Dendritic cell treated with granulocyte-macrophage colony-stimulating factor and Interleukin-4, amounts not matched to agents 40 ng/mL and 50 ng/mL, for 4 days (primary cell): Measurements from ENCODE around the gene STRN4.

Experiments
- H3K27ac Mint-ChIP-seq: one replicate; pipeline ENCODE4 v1.8.0; 2022; ENCODE audit warnings: mild to moderate bottlenecking, mixed read lengths
- H3K27me3 Mint-ChIP-seq: one replicate; pipeline ENCODE4 v1.8.0; 2022; ENCODE audit warnings: mild to moderate bottlenecking, mixed read lengths
- H3K36me3 Mint-ChIP-seq: one replicate; pipeline ENCODE4 v1.8.0; 2022; ENCODE audit warnings: low read depth, mixed read lengths
- H3K4me1 Mint-ChIP-seq: one replicate; pipeline ENCODE4 v1.8.0; 2022; ENCODE audit warnings: low read depth, mixed read lengths
- H3K4me3 Mint-ChIP-seq: one replicate; pipeline ENCODE4 v1.8.0; 2022; ENCODE audit warnings: mild to moderate bottlenecking, moderate library complexity, mixed read lengths
- H3K9me3 Mint-ChIP-seq: one replicate; pipeline ENCODE4 v1.8.0; 2022; ENCODE audit warnings: mixed read lengths
- intact Hi-C: fragments of 100-400 bp; cut with micrococcal nuclease; formaldehyde crosslinking; loops from one replicate; pipeline ENCODE4 v1.15.0; 2022

Gene STRN4

DNA sequence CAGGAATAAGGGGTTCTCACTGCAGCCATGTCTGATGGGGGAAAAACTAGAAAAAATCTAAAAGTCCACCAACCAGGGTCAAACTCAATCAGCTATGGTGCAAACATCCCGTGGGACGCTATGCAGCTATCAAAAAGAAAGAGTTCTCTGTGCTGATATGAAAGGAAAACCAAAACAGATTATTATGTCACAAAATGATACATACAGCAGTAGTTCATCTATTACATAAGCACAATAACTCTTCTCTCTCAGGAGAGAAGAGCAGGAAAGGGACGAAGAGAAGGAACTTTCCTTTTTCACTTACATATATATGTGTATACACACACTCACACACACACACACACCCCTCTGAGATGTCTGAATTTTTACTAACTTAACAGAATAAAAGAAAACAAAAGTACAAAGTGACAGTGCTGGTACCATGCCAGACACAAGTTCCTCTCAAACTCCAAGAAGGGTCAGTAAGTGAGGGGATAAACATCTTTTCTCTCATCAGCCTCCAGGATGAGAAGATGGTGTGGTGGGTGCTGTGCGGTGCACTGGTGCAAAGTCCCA, 3.2 kb downstream of the STRN4 start:
- no peak overlapping the region for H3K27ac Mint-ChIP-seq
- peaks cover 79% of the 10 kb centered on the region for H3K4me1 Mint-ChIP-seq
- intact Hi-C loops = no loop called here
- H3K36me3 Mint-ChIP-seq = peaks cover 60% of the 10 kb centered on the region
- H3K4me3 Mint-ChIP-seq = no peak overlapping the region
- H3K27me3 Mint-ChIP-seq = no peaks in the 10 kb centered on the region
- no peaks in the 10 kb centered on the region for H3K9me3 Mint-ChIP-seq

DNA sequence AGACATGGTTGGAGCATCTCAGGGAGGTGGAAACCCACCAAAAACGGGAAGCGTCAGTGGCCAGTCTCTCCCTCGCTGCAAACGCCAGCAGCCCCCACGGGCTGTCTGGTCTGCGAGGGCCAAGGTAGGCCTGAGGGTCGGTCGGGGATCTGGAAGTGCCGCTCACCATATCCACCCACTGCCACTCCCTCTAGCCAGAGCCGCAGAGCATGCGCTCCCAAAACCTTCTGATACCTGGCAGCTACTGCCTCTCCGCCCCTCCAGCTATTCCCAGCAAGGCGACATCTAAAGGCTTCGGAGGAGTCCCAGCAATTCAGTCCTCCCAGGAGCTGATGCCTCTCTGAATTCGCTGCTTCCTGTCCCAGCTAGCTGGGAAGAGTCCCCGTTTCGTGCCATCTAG, 4.8 kb downstream of the STRN4 start:
- Mint-ChIP-seq H3K27me3 (no peaks in the 10 kb centered on the region), H3K4me3 (no peak overlapping the region), H3K36me3 (peaks cover 75% of the 10 kb centered on the region), H3K4me1 (peaks cover 84% of the 10 kb centered on the region), H3K9me3 (no peaks in the 10 kb centered on the region), H3K27ac (peak overlapping the region; percentile 55)
- intact Hi-C loops = no loop called here

DNA sequence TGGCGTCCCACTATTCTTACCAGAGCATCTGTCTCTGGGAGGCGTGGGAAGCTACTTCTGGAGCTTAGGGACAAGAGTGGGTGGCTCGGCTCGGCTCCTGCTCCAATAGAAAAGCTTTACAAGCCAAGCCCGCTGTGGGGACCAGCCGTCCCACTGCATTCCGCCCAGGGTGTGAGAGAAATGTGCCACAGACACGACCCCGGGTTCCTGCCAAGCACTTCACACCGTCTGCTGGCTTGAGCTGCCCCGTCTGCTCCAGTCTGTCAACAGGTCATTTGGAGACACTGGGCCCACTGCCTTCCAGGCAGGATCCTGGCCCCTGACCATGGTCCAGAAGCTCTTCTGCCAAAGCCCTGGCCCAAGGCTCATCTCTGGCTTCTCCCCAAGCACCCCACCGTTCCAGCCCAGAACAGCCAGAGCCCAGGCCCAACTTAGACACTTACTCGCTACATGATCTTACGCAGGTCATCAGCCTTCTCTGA, 6.9 kb downstream of the STRN4 start:
- peaks cover 78% of the 10 kb centered on the region for H3K36me3 Mint-ChIP-seq
- intact Hi-C loops = no loop called here
- H3K27me3 Mint-ChIP-seq = no peaks in the 10 kb centered on the region
- no peaks in the 10 kb centered on the region for H3K9me3 Mint-ChIP-seq
- no peak overlapping the region for H3K27ac Mint-ChIP-seq
- H3K4me3 Mint-ChIP-seq = no peak overlapping the region
- H3K4me1 Mint-ChIP-seq = peaks cover 80% of the 10 kb centered on the region

DNA sequence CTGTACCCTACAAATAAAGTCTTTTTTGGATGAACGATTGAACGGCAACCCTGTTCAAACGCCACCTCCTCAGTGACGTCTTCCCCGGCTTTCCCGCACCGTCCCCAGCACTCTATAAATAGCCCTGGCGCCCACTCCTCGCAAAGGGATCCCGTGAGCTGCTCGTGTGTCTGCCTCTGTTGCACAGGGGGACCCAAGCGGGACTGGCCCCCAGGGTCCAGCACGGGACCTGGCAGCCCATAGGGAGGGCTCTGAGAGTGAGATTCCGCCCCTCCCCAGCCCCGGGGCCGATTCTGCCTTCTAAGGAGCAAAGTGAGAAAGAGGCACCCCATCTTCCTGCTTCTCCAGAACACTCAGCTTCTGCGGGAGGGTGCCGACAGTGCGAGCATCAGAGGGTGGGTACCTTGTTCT, 8.5 kb downstream of the STRN4 start:
- Mint-ChIP-seq H3K4me3 (no peak overlapping the region), H3K9me3 (no peaks in the 10 kb centered on the region), H3K27me3 (no peaks in the 10 kb centered on the region), H3K4me1 (peaks cover 81% of the 10 kb centered on the region), H3K36me3 (peaks cover 82% of the 10 kb centered on the region), H3K27ac (peak overlapping the region; percentile 52)
- intact Hi-C loops = no loop called here

DNA sequence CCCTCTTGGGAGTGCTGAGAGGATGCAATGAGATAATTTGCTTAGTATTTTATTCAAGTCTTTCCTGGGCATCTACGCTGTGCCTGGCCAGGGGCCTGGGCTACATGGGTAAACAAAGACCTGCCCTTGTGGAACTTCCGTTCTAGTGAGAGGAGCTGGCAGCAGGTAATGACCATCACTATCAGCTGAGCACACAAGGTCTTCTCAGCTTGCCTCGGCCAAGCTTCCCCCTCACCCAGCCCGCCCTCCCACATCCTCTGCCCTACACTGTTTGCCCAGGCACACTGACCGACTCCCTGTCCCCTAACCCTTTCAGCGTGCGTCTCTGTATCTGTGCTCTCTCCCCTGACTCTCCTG, 9.0 kb downstream of the STRN4 start:
- peaks cover 82% of the 10 kb centered on the region for H3K36me3 Mint-ChIP-seq
- peaks cover 81% of the 10 kb centered on the region for H3K4me1 Mint-ChIP-seq
- no peaks in the 10 kb centered on the region for H3K9me3 Mint-ChIP-seq
- intact Hi-C loops = no loop called here
- H3K27me3 Mint-ChIP-seq = no peaks in the 10 kb centered on the region
- H3K4me3 Mint-ChIP-seq = no peak overlapping the region
- H3K27ac Mint-ChIP-seq = peak overlapping the region; percentile 52

DNA sequence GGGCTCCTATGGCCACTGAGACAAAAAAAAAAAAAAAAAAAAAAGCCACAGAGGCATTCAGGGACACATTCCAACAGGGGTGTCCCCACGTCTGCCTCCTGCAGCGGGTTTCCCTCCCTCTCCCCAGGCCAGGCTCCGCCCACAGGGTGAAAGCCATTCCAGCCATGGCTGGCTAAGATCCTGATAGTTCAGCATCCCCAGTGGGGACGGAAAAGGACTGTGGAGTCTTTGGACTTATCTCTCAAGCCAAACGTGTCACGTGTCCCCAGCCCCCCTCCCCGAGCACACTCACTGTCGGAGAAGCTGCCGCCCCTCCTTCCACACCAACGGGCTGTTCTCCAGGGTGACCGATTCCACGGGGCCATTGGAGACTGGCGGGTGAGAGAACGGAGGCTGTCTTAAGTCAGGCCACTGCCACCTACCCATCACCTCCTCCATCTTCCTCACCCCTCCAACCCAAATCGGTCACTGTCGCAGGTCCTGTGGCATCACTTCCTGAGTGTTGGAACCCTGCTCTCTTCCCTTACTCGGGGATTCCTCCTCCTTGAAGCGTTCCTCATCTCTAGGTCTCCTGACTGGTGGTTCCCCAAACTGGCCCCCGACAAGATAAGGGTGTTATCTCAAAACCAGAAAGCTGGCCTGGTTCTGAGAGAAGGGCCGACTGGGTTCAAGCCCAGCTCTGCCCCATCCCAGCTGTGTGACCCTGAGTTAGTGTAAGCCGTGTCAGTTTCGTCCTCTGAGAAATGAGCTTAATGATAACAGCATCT, 9.5 kb downstream of the STRN4 start:
- Mint-ChIP-seq H3K27me3 (no peaks in the 10 kb centered on the region), H3K36me3 (peaks cover 82% of the 10 kb centered on the region), H3K4me1 (peaks cover 81% of the 10 kb centered on the region), H3K27ac (peak overlapping the region; percentile 52), H3K9me3 (no peaks in the 10 kb centered on the region), H3K4me3 (no peak overlapping the region)
- intact Hi-C loops = no loop called here

DNA sequence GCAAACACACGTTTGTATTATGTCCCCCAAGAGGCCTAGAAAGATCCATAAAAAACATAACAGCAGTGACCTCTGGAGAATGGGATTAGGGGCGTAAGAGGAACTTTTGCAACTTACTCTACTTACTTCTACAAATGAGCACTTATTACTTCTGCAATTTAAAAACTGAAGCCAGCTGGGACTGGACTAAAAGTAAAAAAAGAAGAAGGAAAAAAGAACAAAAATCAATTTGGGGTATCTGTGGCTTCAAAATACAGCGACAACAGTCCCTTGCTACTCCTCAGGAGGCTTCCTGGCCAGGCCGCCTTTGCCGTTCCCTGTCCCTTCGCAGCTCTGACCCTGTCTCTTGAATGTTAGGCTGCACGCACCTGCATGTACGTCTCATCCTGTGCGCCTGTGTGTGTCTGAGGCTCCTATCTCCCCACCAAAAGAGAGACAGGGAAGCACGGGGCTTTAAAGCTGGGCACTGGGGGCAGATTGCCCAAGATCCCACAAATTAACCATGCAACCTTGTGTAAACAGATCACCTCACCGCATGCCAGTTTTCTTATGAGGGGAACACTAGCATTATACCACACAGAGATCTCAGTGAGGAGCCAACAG, 12.5 kb downstream of the STRN4 start:
- H3K9me3 Mint-ChIP-seq = no peaks in the 10 kb centered on the region
- H3K4me1 Mint-ChIP-seq = peaks cover 87% of the 10 kb centered on the region
- peak overlapping the region; percentile 91 for H3K27ac Mint-ChIP-seq
- H3K36me3 Mint-ChIP-seq = peaks cover 82% of the 10 kb centered on the region
- H3K27me3 Mint-ChIP-seq = no peaks in the 10 kb centered on the region
- intact Hi-C loops = no loop called here
- H3K4me3 Mint-ChIP-seq = peak overlapping the region; percentile 68

DNA sequence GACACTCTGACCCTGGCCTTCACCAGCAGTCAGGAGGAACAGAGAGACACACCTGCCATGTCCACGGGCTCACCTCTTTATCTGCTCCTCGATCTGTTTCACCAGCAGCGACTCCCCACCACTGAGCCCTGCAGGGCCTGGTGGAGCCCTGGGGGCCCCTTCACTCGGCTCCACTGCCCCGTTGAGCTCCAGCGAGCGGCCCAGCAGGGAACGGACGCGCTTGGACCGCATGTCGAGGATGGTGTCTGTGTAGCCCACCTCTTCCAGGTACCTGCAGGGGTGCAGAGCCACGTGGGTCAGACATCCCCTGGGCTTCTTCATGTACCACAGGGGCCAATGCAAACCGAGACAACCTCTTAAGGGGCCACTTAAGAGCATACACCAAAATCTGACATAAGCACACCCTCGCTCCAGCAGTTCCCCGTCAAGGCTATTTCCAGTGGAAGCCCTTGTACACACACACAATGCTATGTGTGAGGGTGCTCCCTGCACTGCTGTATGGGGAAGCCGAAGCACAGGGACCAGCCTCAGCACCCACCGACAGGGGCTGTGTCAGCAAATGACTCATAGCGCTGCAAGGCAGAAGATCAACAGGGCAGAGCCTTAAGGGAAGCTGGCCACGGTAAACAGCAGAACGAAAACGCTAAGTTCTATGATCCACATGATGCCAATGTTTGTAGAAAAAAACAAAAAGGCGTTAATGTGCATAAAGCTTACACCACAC, 13.1 kb downstream of the STRN4 start:
- H3K36me3 Mint-ChIP-seq = peaks cover 82% of the 10 kb centered on the region
- H3K9me3 Mint-ChIP-seq = no peaks in the 10 kb centered on the region
- intact Hi-C loops = no loop called here
- peak overlapping the region; percentile 91 for H3K27ac Mint-ChIP-seq
- peaks cover 85% of the 10 kb centered on the region for H3K4me1 Mint-ChIP-seq
- no peaks in the 10 kb centered on the region for H3K27me3 Mint-ChIP-seq
- H3K4me3 Mint-ChIP-seq = peak overlapping the region; percentile 68

DNA sequence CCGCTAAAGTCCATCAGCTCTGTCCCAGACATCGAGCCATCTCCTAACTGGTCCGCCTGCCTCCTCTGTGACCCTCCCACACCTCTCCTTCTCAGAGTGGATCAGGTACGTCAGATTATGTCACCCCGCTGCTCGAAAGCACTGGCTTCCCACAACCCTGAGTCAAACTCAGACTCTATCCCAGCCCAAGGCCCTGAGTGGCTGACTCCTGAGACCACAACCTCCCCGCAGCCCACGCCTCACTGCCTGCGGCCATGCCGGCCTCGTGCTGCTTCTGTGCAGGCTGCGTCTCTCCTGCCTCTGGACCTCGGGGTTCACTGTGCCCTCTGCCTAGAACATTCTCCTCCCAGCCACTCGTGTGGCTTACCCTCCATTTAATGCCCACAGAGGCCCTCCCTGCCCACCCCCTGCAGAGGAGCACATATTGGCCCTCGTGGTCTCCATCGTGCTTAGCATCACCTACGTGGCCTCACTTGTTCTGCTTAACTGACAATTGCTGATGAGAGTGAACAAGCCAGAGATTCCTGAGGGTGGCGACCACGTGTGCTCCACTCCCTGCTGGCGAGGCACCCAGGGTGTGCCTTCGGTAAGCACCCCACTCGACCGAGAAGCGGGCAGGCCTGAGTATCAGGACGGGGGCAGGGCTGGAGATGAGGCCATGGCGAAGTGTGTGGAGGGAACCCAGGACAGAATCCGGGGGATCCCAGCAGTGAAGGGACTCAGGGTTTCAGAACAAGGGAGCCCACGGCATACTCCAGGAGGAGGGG, 13.9 kb downstream of the STRN4 start:
- peaks cover 78% of the 10 kb centered on the region for H3K4me1 Mint-ChIP-seq
- peaks cover 82% of the 10 kb centered on the region for H3K36me3 Mint-ChIP-seq
- peak overlapping the region; percentile 91 for H3K27ac Mint-ChIP-seq
- H3K27me3 Mint-ChIP-seq = no peaks in the 10 kb centered on the region
- intact Hi-C loops = no loop called here
- H3K9me3 Mint-ChIP-seq = no peaks in the 10 kb centered on the region
- H3K4me3 Mint-ChIP-seq = peak overlapping the region; percentile 68

DNA sequence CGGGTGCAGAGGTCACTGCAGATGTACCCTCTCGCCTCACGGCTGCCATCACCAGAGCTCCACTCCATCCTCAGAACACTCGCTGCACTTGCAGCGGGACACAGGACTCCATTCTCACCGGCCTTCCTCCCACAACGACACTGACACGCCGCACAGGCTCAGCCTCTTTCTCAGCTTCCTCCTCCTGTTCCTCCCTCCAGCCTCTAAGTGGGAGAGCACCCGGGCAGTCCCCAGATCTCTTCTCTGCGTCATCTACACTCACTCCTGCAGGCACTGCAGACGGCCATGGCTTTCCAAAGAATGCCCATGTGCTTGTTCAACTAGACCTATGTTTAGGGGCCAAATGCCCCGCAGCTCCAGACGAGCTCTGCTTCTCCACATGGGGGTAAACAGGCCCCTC, 14.7 kb downstream of the STRN4 start:
- H3K36me3 Mint-ChIP-seq = peaks cover 82% of the 10 kb centered on the region
- peak overlapping the region; percentile 91 for H3K27ac Mint-ChIP-seq
- intact Hi-C loops = no loop called here
- H3K9me3 Mint-ChIP-seq = no peaks in the 10 kb centered on the region
- H3K4me1 Mint-ChIP-seq = peaks cover 76% of the 10 kb centered on the region
- peak overlapping the region; percentile 65 for H3K4me3 Mint-ChIP-seq
- H3K27me3 Mint-ChIP-seq = no peaks in the 10 kb centered on the region

DNA sequence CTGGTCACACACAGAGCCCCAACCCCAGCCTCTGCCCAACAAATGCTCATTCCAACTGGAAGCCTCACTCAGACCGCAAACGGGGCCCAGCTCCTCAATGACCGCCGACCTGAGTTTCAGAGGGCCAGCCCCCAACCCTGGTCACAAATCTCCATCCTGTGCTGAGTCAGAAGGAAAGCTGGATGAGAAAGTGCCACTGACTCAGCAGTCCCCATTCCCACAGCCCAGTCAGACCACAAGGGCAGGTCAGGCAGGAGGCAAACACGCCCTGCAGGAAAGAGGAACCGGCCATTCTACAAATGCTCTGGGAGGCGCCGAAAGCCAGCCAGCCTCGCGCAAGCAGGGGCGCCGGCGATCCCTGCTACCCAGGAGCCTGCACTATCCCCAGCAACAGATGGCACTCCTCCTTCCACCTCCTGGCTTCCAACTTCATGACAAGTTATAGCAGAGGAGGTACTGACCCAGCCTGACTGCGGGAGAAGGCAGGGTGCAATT, 15.2 kb downstream of the STRN4 start:
- H3K36me3 Mint-ChIP-seq = peaks cover 83% of the 10 kb centered on the region
- H3K27me3 Mint-ChIP-seq = no peaks in the 10 kb centered on the region
- H3K4me1 Mint-ChIP-seq = peaks cover 74% of the 10 kb centered on the region
- peak overlapping the region; percentile 91 for H3K27ac Mint-ChIP-seq
- intact Hi-C loops = no loop called here
- H3K4me3 Mint-ChIP-seq = peak overlapping the region; percentile 65
- H3K9me3 Mint-ChIP-seq = no peaks in the 10 kb centered on the region

DNA sequence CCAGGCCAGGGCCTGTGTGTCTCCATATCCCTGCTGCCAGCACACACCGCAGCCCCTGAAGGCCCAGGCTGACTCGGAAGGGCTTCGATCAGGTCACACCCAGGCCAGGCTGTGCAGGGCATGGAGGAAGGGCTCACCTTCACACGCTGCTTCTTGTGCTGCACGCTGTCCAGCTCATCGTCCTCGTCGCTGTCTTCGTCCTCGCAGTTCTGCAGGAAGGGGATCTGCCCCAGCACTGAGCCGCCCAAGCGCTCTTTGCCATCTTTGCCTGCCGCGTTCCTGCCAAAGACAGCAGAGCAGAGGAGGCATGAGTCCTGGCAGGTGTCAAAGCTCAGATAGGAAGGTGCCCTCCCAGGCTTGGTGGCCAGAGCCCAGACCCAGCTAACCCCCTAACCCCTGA, 15.7 kb downstream of the STRN4 start:
- Mint-ChIP-seq H3K4me3 (peak overlapping the region; percentile 65), H3K9me3 (no peaks in the 10 kb centered on the region), H3K27me3 (no peaks in the 10 kb centered on the region), H3K36me3 (peaks cover 83% of the 10 kb centered on the region), H3K4me1 (peaks cover 74% of the 10 kb centered on the region), H3K27ac (peak overlapping the region; percentile 91)
- intact Hi-C loops = no loop called here

DNA sequence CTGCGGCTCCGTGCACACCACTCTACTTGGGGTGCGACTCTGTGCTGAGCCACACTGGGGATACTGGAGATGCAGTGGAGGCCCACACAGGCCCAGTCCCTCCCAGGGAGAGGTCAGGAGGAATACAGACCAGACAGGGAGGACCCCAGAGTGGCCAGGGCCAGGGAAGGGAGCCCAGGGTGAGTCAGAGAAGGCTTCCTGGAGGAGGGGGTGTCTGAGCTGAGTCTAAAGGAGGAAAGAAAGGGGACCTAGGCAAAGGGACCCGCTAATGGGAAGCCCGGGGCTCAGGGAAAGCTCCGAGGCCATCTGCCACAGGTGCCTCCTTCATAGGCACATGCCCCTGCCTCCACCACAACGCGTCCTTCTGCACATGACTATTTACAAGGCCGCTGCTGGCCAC, 16.1 kb downstream of the STRN4 start:
- peaks cover 71% of the 10 kb centered on the region for H3K4me1 Mint-ChIP-seq
- no peaks in the 10 kb centered on the region for H3K27me3 Mint-ChIP-seq
- H3K4me3 Mint-ChIP-seq = no peak overlapping the region
- peaks cover 83% of the 10 kb centered on the region for H3K36me3 Mint-ChIP-seq
- H3K27ac Mint-ChIP-seq = no peak overlapping the region
- intact Hi-C loops = no loop called here
- H3K9me3 Mint-ChIP-seq = no peaks in the 10 kb centered on the region
